HCT116 (cell line): ENCODE data around the gene ABLIM1. TPM values are rescaled to one million over a fixed set of nuclear protein-coding genes. Genes with fewer than 3 reads are reported as not detected.

ENCODE experiments used
- ATAC-seq: fragments of 200-7000 bp; cut with Tn5 transposase; 2 replicates; pipeline ENCODE4 v1.9.1; 2020; ENCODE audit warnings: mild to moderate bottlenecking, moderate library complexity
- BruUV-seq: library from RNA; stranded (reverse); fragments of 400-500 nt; replicated peaks from 2 replicates; lab custom pipeline; 2021; lab: Mats Ljungman, UMichigan
- CTCF ChIA-PET: fragments of 300-600 bp; sonication (Branson Sonifier 250); formaldehyde crosslinking; loops from one replicate; lab custom pipeline; 2021; ENCODE audit warnings: antibody characterized with exemption; lab: Charles Lee
- POLR2A ChIA-PET: fragments of 300-600, 350-600 bp; sonication (Branson Sonifier 250); formaldehyde crosslinking; loops from one replicate; lab custom pipeline; 2021; ENCODE audit warnings: antibody characterized with exemption; lab: Charles Lee
- RAD21 ChIA-PET, 2 experiments: fragments of 300-600 bp; sonication (Branson Sonifier 250); formaldehyde crosslinking; loops; one replicate each; lab custom pipeline; 2023; ENCODE audit warnings: low total read pairs in 2 of 2; ENCODE audit not compliant: uncharacterized antibody in 2 of 2, unreplicated experiment in 2 of 2, low non-redundant PET in 1 of 2; lab: Charles Lee
- DNase-seq: peaks from one replicate; pipeline ENCODE4 v3.0.0-alpha.2; 2010; ENCODE audit warnings: low read depth, low spot score
- H2AFZ ChIP-seq: fragments of 200-600 bp; shearing (Covaris generic), sonication (generic); 2 replicates; pipeline ENCODE4 v1.6.1; 2017; ENCODE audit warnings: low read depth, mixed run types, mixed read lengths, antibody characterized with exemption, low read length; ENCODE audit not compliant: poor library complexity, severe bottlenecking
- H3K27ac ChIP-seq: 2 replicates; pipeline ENCODE4 v1.5.1; 2012; ENCODE audit warnings: low read depth, low read length
- H3K27me3 ChIP-seq: fragments of 200-600 bp; sonication (generic); 2 replicates; pipeline ENCODE4 v1.6.1; 2016; ENCODE audit warnings: mixed run types, low read length, mixed read lengths; ENCODE audit not compliant: insufficient read depth
- H3K36me3 ChIP-seq, 2 experiments: fragments of 200-500 bp in 1 of 2; fragments of 200-600 bp in 1 of 2; sonication (Bioruptor generic) in 1 of 2; sonication (generic) in 1 of 2; 2 replicates each; pipeline versions ENCODE4 v1.5.1 to v1.6.1; 2014 to 2016; ENCODE audit warnings: low read length in 2 of 2, inconsistent platforms in 1 of 2, mixed read lengths in 1 of 2, mixed run types in 1 of 2; ENCODE audit not compliant: insufficient read depth in 2 of 2, control insufficient read depth in 1 of 2
- H3K4me1 ChIP-seq, 2 experiments: fragments of 200-600 bp in 1 of 2; sonication (generic) in 1 of 2; 2 replicates each; pipeline versions ENCODE4 v1.5.1 to v1.6.1; 2012 to 2017; ENCODE audit warnings: low read length in 2 of 2, inconsistent platforms in 1 of 2, mild to moderate bottlenecking in 1 of 2, mixed read lengths in 1 of 2, mixed run types in 1 of 2, moderate library complexity in 1 of 2; ENCODE audit not compliant: insufficient read depth in 2 of 2, control insufficient read depth in 1 of 2
- H3K4me2 ChIP-seq: fragments of 200-600 bp; sonication (generic); 2 replicates; pipeline ENCODE4 v1.6.1; 2017; ENCODE audit warnings: mixed run types, low read length, mixed read lengths
- H3K4me3 ChIP-seq, 2 experiments: fragments of 200-600 bp in 1 of 2; sonication (generic) in 1 of 2; replicated peaks in 1 of 2; 2 replicates each; pipeline ENCODE4 v1.5.1; 2011 to 2016; ENCODE audit warnings: low read length in 2 of 2, control low read depth in 1 of 2, low read depth in 1 of 2, mild to moderate bottlenecking in 1 of 2, mixed read lengths in 1 of 2, mixed run types in 1 of 2
- H3K79me2 ChIP-seq: fragments of 200-600 bp; sonication (generic); 2 replicates; pipeline ENCODE4 v1.6.1; 2017; ENCODE audit warnings: mild to moderate bottlenecking, mixed run types, low read length, moderate library complexity, mixed read lengths; ENCODE audit not compliant: insufficient read depth
- H3K9ac ChIP-seq: fragments of 200-600 bp; sonication (generic); 2 replicates; pipeline ENCODE4 v1.6.1; 2016; ENCODE audit warnings: low read length, mixed read lengths
- H3K9me2 ChIP-seq: fragments of 200-600 bp; sonication (generic), shearing (Covaris generic); 2 replicates; pipeline ENCODE4 v1.6.1; 2017; ENCODE audit warnings: mixed run types, mild to moderate bottlenecking, moderate library complexity; ENCODE audit not compliant: insufficient read depth
- H3K9me3 ChIP-seq, 2 experiments: fragments of 200-500 bp in 1 of 2; fragments of 200-600 bp in 1 of 2; sonication (Bioruptor generic) in 1 of 2; sonication (generic) in 1 of 2; 2 replicates each; pipeline ENCODE4 v1.6.1; 2014 to 2017; ENCODE audit warnings: low read length in 2 of 2, mixed read lengths in 2 of 2, inconsistent platforms in 1 of 2, low read depth in 1 of 2, mild to moderate bottlenecking in 1 of 2, mixed run types in 1 of 2, moderate library complexity in 1 of 2; ENCODE audit not compliant: control insufficient read depth in 1 of 2, insufficient read depth in 1 of 2
- H4K20me1 ChIP-seq: fragments of 200-600 bp; sonication (generic), shearing (Covaris generic); 2 replicates; pipeline ENCODE4 v1.6.1; 2017; ENCODE audit warnings: mixed run types, mild to moderate bottlenecking, moderate library complexity; ENCODE audit not compliant: insufficient read depth
- CBX3 ChIP-seq: IDR thresholded peaks from 2 replicates; pipeline ENCODE4 v1.6.1; 2012; ENCODE audit warnings: low read depth
- CEBPB ChIP-seq: IDR thresholded peaks from 2 replicates; pipeline ENCODE4 v1.6.1; 2012; ENCODE audit warnings: low read depth
- EGR1 ChIP-seq: IDR thresholded peaks from 2 replicates; pipeline ENCODE4 v1.6.1; 2012; ENCODE audit warnings: low read depth
- ELF1 ChIP-seq: IDR thresholded peaks from 2 replicates; pipeline ENCODE4 v1.6.1; 2012; ENCODE audit warnings: low read depth, borderline replicate concordance
- EZH2 ChIP-seq: fragments of 200-600 bp; sonication (generic); IDR thresholded peaks from 2 replicates; pipeline ENCODE4 v1.6.1; 2017; ENCODE audit warnings: antibody characterized with exemption, mixed run types
- EZH2phosphoT487 ChIP-seq: fragments of 200-600 bp; IDR thresholded peaks from 2 replicates; pipeline ENCODE4 v1.6.1; 2018; ENCODE audit warnings: antibody characterized with exemption, borderline replicate concordance
- FOSL1 ChIP-seq: IDR thresholded peaks from 2 replicates; pipeline ENCODE4 v1.6.1; 2012; ENCODE audit warnings: low read depth
- JUND ChIP-seq: IDR thresholded peaks from 2 replicates; pipeline ENCODE4 v1.6.1; 2012
- POLR2A ChIP-seq: IDR thresholded peaks from 2 replicates; pipeline ENCODE4 v1.7.0; 2011; ENCODE audit warnings: borderline replicate concordance; ENCODE audit not compliant: insufficient read depth, insufficient read length; ENCODE audit errors: extremely low read depth
- POLR2AphosphoS5 ChIP-seq: IDR thresholded peaks from 2 replicates; pipeline ENCODE4 v1.6.1; 2011; ENCODE audit warnings: mild to moderate bottlenecking, low read depth, low read length, moderate library complexity
- RAD21 ChIP-seq: IDR thresholded peaks from 2 replicates; pipeline ENCODE4 v1.6.1; 2012; ENCODE audit warnings: low read depth, mild to moderate bottlenecking
- SRF ChIP-seq: IDR thresholded peaks from 2 replicates; pipeline ENCODE4 v1.6.1; 2012; ENCODE audit warnings: low read depth
- TCF7L2 ChIP-seq: IDR thresholded peaks from 2 replicates; pipeline ENCODE4 v1.7.0; 2011; ENCODE audit warnings: borderline replicate concordance, inconsistent platforms; ENCODE audit not compliant: insufficient read depth, insufficient read length; ENCODE audit errors: extremely low read depth
- YY1 ChIP-seq: IDR thresholded peaks from 2 replicates; pipeline ENCODE4 v1.6.1; 2011; ENCODE audit warnings: low read length, low read depth, moderate library complexity, mild to moderate bottlenecking; ENCODE audit not compliant: insufficient replicate concordance; ENCODE audit errors: extremely low read depth
- ZFX ChIP-seq: fragments of 450-650 bp; IDR thresholded peaks from 2 replicates; pipeline ENCODE4 v1.6.1; 2017
- ZNF274 ChIP-seq: fragments of 200-500 bp; sonication (Bioruptor generic); IDR thresholded peaks from 2 replicates; pipeline ENCODE4 v1.6.1; 2014; ENCODE audit warnings: mild to moderate bottlenecking, low read depth, low read length, inconsistent platforms
- intact Hi-C: fragments of 100-400 bp; cut with micrococcal nuclease; formaldehyde crosslinking; loops from 2 replicates; pipeline ENCODE4 v1.10.0; 2022
- total RNA-seq: library from RNA; stranded (reverse); gene quantifications from one replicate; pipeline ENCODE4 v1.2.1, GENCODE V29; 2021; ENCODE audit not compliant: unreplicated experiment
- TF ChIP-seq, protein P1 (sequence below): IDR thresholded peaks from 2 replicates; pipeline ENCODE4 v1.6.1; 2012; ENCODE audit warnings: low read depth
- TF ChIP-seq, protein P2 (sequence below): IDR thresholded peaks from 2 replicates; pipeline ENCODE4 v1.6.1; 2012
- TF ChIP-seq, protein P3 (sequence below): IDR thresholded peaks from 2 replicates; pipeline ENCODE4 v1.6.1; 2012
- TF ChIP-seq, protein P4 (sequence below), 3 experiments: fragments of 200-600 bp in 1 of 3; sonication (generic) in 1 of 3; IDR thresholded peaks in 2 of 3; conservative IDR thresholded peaks in 1 of 3; 2 replicates each; pipeline ENCODE4 v1.5.1; 2012 to 2017; ENCODE audit warnings: low read depth in 2 of 3, low read length in 2 of 3, antibody characterized with exemption in 1 of 3, borderline replicate concordance in 1 of 3, control low read depth in 1 of 3, mild to moderate bottlenecking in 1 of 3, mixed read lengths in 1 of 3, mixed run types in 1 of 3, moderate library complexity in 1 of 3; ENCODE audit not compliant: insufficient read depth in 1 of 3

Gene ABLIM1
- total RNA-seq, 1 experiment from 2014 or later: 96.2 TPM

DNA sequence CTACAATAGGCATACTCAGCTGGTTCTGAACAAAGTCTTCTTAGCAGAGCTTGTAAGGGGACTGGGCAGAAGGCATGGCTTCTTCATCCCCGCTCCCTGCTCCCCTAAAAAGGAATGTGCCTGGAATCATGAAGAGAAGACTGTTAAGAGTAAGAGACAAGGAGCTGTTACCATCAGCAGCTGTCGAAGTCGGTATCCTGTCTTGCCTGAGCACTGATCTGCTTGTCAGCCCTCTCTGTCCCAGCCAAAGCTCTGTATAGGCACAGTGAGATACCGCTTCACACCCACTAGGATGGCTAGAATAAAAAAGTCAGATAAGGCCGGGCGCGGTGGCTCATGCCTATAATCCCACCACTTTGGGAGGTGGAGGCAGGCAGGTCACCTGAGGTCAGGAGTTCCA, 2.4 kb downstream of the ABLIM1 start:
- Histone ChIP-seq H4K20me1 (no peaks in the 10 kb centered on the region), H3K79me2 (no peaks in the 10 kb centered on the region), H3K9me2 (no peaks in the 10 kb centered on the region), H3K27ac (no peak overlapping the region), H3K4me2 (no peak overlapping the region), H2AFZ (no peak overlapping the region), H3K4me1 (no peaks in the 10 kb centered on the region), H3K9ac (no peak overlapping the region), H3K4me3 (no peak overlapping the region), H3K36me3 (no peaks in the 10 kb centered on the region), H3K27me3 (no peaks in the 10 kb centered on the region), H3K9me3 (no peaks in the 10 kb centered on the region)
- ChIA-PET POLR2A (no interaction called here), RAD21 (no interaction called here), CTCF (no interaction called here)
- intact Hi-C loops: no loop called here
- DNase-seq (no peak), ATAC-seq (no peak)
- TF ChIP-seq EZH2 (no peak), FOSL1 (no peak), EZH2phosphoT487 (no peak), RAD21 (no peak), SRF (no peak), ZFX (no peak), CEBPB (no peak), ZNF274 (no peak), JUND (no peak), ELF1 (no peak), POLR2AphosphoS5 (no peak), TCF7L2 (no peak), POLR2A (no peak), EGR1 (no peak), CBX3 (no peak), YY1 (no peak)
- TF ChIP-seq, protein P1, sequence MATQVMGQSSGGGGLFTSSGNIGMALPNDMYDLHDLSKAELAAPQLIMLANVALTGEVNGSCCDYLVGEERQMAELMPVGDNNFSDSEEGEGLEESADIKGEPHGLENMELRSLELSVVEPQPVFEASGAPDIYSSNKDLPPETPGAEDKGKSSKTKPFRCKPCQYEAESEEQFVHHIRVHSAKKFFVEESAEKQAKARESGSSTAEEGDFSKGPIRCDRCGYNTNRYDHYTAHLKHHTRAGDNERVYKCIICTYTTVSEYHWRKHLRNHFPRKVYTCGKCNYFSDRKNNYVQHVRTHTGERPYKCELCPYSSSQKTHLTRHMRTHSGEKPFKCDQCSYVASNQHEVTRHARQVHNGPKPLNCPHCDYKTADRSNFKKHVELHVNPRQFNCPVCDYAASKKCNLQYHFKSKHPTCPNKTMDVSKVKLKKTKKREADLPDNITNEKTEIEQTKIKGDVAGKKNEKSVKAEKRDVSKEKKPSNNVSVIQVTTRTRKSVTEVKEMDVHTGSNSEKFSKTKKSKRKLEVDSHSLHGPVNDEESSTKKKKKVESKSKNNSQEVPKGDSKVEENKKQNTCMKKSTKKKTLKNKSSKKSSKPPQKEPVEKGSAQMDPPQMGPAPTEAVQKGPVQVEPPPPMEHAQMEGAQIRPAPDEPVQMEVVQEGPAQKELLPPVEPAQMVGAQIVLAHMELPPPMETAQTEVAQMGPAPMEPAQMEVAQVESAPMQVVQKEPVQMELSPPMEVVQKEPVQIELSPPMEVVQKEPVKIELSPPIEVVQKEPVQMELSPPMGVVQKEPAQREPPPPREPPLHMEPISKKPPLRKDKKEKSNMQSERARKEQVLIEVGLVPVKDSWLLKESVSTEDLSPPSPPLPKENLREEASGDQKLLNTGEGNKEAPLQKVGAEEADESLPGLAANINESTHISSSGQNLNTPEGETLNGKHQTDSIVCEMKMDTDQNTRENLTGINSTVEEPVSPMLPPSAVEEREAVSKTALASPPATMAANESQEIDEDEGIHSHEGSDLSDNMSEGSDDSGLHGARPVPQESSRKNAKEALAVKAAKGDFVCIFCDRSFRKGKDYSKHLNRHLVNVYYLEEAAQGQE: no peak
- TF ChIP-seq, protein P2, sequence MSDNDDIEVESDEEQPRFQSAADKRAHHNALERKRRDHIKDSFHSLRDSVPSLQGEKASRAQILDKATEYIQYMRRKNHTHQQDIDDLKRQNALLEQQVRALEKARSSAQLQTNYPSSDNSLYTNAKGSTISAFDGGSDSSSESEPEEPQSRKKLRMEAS: no peak
- TF ChIP-seq, protein P3, sequence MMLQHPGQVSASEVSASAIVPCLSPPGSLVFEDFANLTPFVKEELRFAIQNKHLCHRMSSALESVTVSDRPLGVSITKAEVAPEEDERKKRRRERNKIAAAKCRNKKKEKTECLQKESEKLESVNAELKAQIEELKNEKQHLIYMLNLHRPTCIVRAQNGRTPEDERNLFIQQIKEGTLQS: no peak
- TF ChIP-seq, protein P4, sequence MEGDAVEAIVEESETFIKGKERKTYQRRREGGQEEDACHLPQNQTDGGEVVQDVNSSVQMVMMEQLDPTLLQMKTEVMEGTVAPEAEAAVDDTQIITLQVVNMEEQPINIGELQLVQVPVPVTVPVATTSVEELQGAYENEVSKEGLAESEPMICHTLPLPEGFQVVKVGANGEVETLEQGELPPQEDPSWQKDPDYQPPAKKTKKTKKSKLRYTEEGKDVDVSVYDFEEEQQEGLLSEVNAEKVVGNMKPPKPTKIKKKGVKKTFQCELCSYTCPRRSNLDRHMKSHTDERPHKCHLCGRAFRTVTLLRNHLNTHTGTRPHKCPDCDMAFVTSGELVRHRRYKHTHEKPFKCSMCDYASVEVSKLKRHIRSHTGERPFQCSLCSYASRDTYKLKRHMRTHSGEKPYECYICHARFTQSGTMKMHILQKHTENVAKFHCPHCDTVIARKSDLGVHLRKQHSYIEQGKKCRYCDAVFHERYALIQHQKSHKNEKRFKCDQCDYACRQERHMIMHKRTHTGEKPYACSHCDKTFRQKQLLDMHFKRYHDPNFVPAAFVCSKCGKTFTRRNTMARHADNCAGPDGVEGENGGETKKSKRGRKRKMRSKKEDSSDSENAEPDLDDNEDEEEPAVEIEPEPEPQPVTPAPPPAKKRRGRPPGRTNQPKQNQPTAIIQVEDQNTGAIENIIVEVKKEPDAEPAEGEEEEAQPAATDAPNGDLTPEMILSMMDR (IDR thresholded peaks at IDR 0.05 in 2 of 3, conservative IDR thresholded peaks at IDR 0.05 in 1 of 3; ENCODE audit: borderline replicate concordance in 1 of 3, insufficient read depth in 1 of 3, low read depth in 2 of 3, low read length in 2 of 3): no peak
- BruUV-seq: no TSS peak
